SK-N-SH (cell line): Measurements from ENCODE around the gene DLK2. TPM values are rescaled to one million over a fixed set of nuclear protein-coding genes. Genes with fewer than 3 reads are reported as not detected.

Experiments used
- CTCF ChIA-PET: fragments of 300-600, 350-600 bp; formaldehyde crosslinking; extraction: SDS; loops from one replicate; lab custom pipeline; 2021; lab: Yijun Ruan, JAX
- POLR2A ChIA-PET: fragments of 350-600 bp; sonication (Branson Sonifier 250); formaldehyde crosslinking; extraction: SDS; loops from one replicate; lab custom pipeline; 2020; ENCODE audit warnings: antibody characterized with exemption, inconsistent platforms; lab: Yijun Ruan, JAX
- DNase-seq: peaks from one replicate; pipeline ENCODE4 v3.0.0; 2012
- H2AFZ ChIP-seq: fragments of 200-600 bp; sonication (generic); 2 replicates; pipeline ENCODE4 v1.8.1; 2016; ENCODE audit warnings: antibody characterized with exemption, mild to moderate bottlenecking, low read depth
- H3F3A ChIP-seq: fragments of 200-600 bp; sonication (generic); replicated peaks from 2 replicates; pipeline ENCODE3; 2016; ENCODE audit warnings: antibody characterized with exemption, mild to moderate bottlenecking; ENCODE audit not compliant: insufficient read depth
- H3K27ac ChIP-seq, 2 experiments: fragments of 200-500 bp in 1 of 2; fragments of 200-600 bp in 1 of 2; sonication (Bioruptor generic) in 1 of 2; sonication (generic), shearing (Covaris generic) in 1 of 2; 2 replicates each; pipeline versions ENCODE4 v1.5.1 to v1.6.1; 2014 to 2016; ENCODE audit warnings: low read depth in 2 of 2, inconsistent platforms in 1 of 2, low read length in 1 of 2, mild to moderate bottlenecking in 1 of 2, mixed read lengths in 1 of 2
- H3K27me3 ChIP-seq: fragments of 200-600 bp; sonication (generic), shearing (Covaris generic); 2 replicates; pipeline ENCODE4 v1.6.1; 2016; ENCODE audit warnings: mixed run types; ENCODE audit not compliant: insufficient read depth
- H3K36me3 ChIP-seq, 2 experiments: fragments of 200-500 bp in 1 of 2; fragments of 200-600 bp in 1 of 2; sonication (Bioruptor generic) in 1 of 2; sonication (generic) in 1 of 2; replicated peaks in 1 of 2; 2 replicates each; pipeline versions ENCODE3 to v1.5.1; 2014 to 2016; ENCODE audit warnings: low read length in 1 of 2, mild to moderate bottlenecking in 1 of 2; ENCODE audit not compliant: insufficient read depth in 2 of 2, control insufficient read depth in 1 of 2
- H3K4me1 ChIP-seq, 2 experiments: fragments of 200-500 bp in 1 of 2; fragments of 200-600 bp in 1 of 2; sonication (Bioruptor generic) in 1 of 2; sonication (generic), shearing (Covaris generic) in 1 of 2; 2 replicates each; pipeline versions ENCODE4 v1.5.1 to v1.6.1; 2014 to 2016; ENCODE audit warnings: low read depth in 1 of 2, low read length in 1 of 2, mixed run types in 1 of 2; ENCODE audit not compliant: insufficient read depth in 2 of 2, control insufficient read depth in 1 of 2
- H3K4me2 ChIP-seq: fragments of 200-600 bp; sonication (generic), shearing (Covaris generic); 2 replicates; pipeline ENCODE4 v1.6.1; 2017; ENCODE audit warnings: mixed run types
- H3K4me3 ChIP-seq, 2 experiments: fragments of 200-500 bp in 1 of 2; fragments of 200-600 bp in 1 of 2; sonication (Bioruptor generic) in 1 of 2; sonication (generic), shearing (Covaris generic) in 1 of 2; 2 replicates each; pipeline versions ENCODE4 v1.5.1 to v1.8.1; 2014 to 2016; ENCODE audit warnings: low read depth in 2 of 2, inconsistent platforms in 1 of 2, low read length in 1 of 2, mild to moderate bottlenecking in 1 of 2, mixed read lengths in 1 of 2, moderate library complexity in 1 of 2
- H3K79me2 ChIP-seq: fragments of 200-600 bp; sonication (generic); 2 replicates; pipeline ENCODE4 v1.8.1; 2017; ENCODE audit warnings: mild to moderate bottlenecking; ENCODE audit not compliant: insufficient read depth
- H3K9ac ChIP-seq: fragments of 200-600 bp; sonication (generic); 2 replicates; pipeline ENCODE4 v1.6.1; 2017; ENCODE audit warnings: mixed run types
- H3K9me2 ChIP-seq: fragments of 200-600 bp; sonication (generic); 2 replicates; pipeline ENCODE4 v1.6.1; 2017; ENCODE audit warnings: mixed run types
- H3K9me3 ChIP-seq: fragments of 200-600 bp; sonication (generic); 2 replicates; pipeline ENCODE4 v1.6.1; 2017; ENCODE audit warnings: mixed run types, mild to moderate bottlenecking, moderate library complexity
- H4K20me1 ChIP-seq: fragments of 200-600 bp; sonication (generic); 2 replicates; pipeline ENCODE4 v1.6.1; 2017; ENCODE audit warnings: mild to moderate bottlenecking, mixed run types; ENCODE audit not compliant: insufficient read depth
- CHD2 ChIP-seq: fragments of 150-350 bp; IDR thresholded peaks from 2 replicates; pipeline ENCODE4 v1.6.1; 2018; ENCODE audit warnings: low read length; ENCODE audit not compliant: partially characterized antibody
- ELF1 ChIP-seq: IDR thresholded peaks from 2 replicates; pipeline ENCODE4 v1.4.0; 2012
- EZH2phosphoT487 ChIP-seq: fragments of 200-600 bp; sonication (generic); IDR thresholded peaks from 2 replicates; pipeline ENCODE4 v1.6.1; 2017; ENCODE audit warnings: low read depth, mixed run types, mild to moderate bottlenecking, antibody characterized with exemption, moderate library complexity, borderline replicate concordance
- GATA2 ChIP-seq: sonication (generic); formaldehyde crosslinking; IDR thresholded peaks from 2 replicates; pipeline ENCODE4 v1.5.0; 2020; ENCODE audit warnings: mild to moderate bottlenecking, missing genetic modification reagents
- MXI1 ChIP-seq: IDR thresholded peaks from 2 replicates; pipeline ENCODE4 v1.6.1; 2012; ENCODE audit warnings: mild to moderate bottlenecking, low read depth, low read length, improper control_type of control experiment
- NFIC ChIP-seq: IDR thresholded peaks from 2 replicates; pipeline ENCODE4 v1.4.0; 2012; ENCODE audit warnings: borderline replicate concordance
- NRF1 ChIP-seq: IDR thresholded peaks from 2 replicates; pipeline ENCODE4 v1.6.1; 2012; ENCODE audit warnings: low read depth, mild to moderate bottlenecking, low read length
- PBX3 ChIP-seq: IDR thresholded peaks from 2 replicates; pipeline ENCODE4; 2012
- RAD21 ChIP-seq: IDR thresholded peaks from 2 replicates; pipeline ENCODE4 v1.6.1; 2012; ENCODE audit warnings: mild to moderate bottlenecking, low read length
- RCOR1 ChIP-seq: fragments of 150-350 bp; IDR thresholded peaks from 2 replicates; pipeline ENCODE4 v1.6.1; 2017; ENCODE audit warnings: antibody characterized with exemption, low read length
- WGBS: methylation state at CpG from one replicate; pipeline ENCODE4 v1.1.6; 2017; ENCODE audit warnings: low lambda C conversion rate; 5-methylcytosine and 5-hydroxymethylcytosine counted together
- polyA plus RNA-seq, 3 experiments: library from polyadenylated mRNA; depleted of rRNA; stranded (reverse); fragments of >200 nt; gene quantifications; 2 replicates each; pipeline ENCODE4 v1.2.3, GENCODE V29; 2012

DLK2 gene
- polyA plus RNA-seq, 1 of the 3 experiments (the other 2 are of a cell fraction): 3.9 TPM

GRCh38 chr6:43432009-43432945 lies 23.1 kb downstream of the DLK2 start:
- no peaks in the 10 kb centered on the region for H3K9me2 ChIP-seq
- no peaks in the 10 kb centered on the region for H3F3A ChIP-seq
- peaks cover 36% of the 10 kb centered on the region for H3K79me2 ChIP-seq
- ChIA-PET POLR2A (no interaction called here), CTCF (interaction anchor here (0.7 to 1.7 kb wide), 7 partner anchors 11 to 447 kb away, joined by 3 to 8 read pairs (median 4); no protein-coding TSS in a partner anchor)
- no peak overlapping the region for H2AFZ ChIP-seq
- TF ChIP-seq MXI1 (no peak), RAD21 (no peak), NRF1 (no peak), ELF1 (no peak), GATA2 (CRISPR knock-in tag) (no peak), CHD2 (no peak), PBX3 (no peak), NFIC (no peak), RCOR1 (no peak), EZH2phosphoT487 (no peak)
- peaks cover 7 to 22% of the 10 kb centered on the region in 2 experiments for H3K36me3 ChIP-seq
- H4K20me1 ChIP-seq: no peaks in the 10 kb centered on the region
- H3K27me3 ChIP-seq: no peaks in the 10 kb centered on the region
- DNase-seq: no peak
- H3K27ac ChIP-seq: no peak overlapping the region
- no peak overlapping the region for H3K4me3 ChIP-seq
- no peak overlapping the region for H3K9ac ChIP-seq
- peaks cover 0 to 23% of the 10 kb centered on the region in 2 experiments; a peak in 2 of 4 replicates for H3K4me1 ChIP-seq
- WGBS: 97% methylated on average over 7 of the region's 19 CpGs
- no peak overlapping the region for H3K4me2 ChIP-seq
- H3K9me3 ChIP-seq: no peaks in the 10 kb centered on the region

GRCh38 chr6:43428874-43429273 lies 26.5 kb downstream of the DLK2 start:
- Histone ChIP-seq H4K20me1 (no peaks in the 10 kb centered on the region), H3K9ac (peak overlapping the region; percentile 82; the same call in 1 of the 2 replicates), H3K4me1 (peaks cover 3 to 12% of the 10 kb centered on the region in 2 experiments; a peak in 3 of 4 replicates), H3K9me2 (no peaks in the 10 kb centered on the region), H3K4me3 (peak overlapping the region; percentile 83 to 88), H2AFZ (no peak overlapping the region), H3K79me2 (peaks cover 36% of the 10 kb centered on the region), H3K9me3 (no peaks in the 10 kb centered on the region), H3K27me3 (no peaks in the 10 kb centered on the region), H3K36me3 (peaks cover 7 to 20% of the 10 kb centered on the region in 2 experiments), H3F3A (peaks cover 3% of the 10 kb centered on the region), H3K4me2 (peak overlapping the region; percentile 85), H3K27ac (no peak overlapping the region)
- DNase-seq: no peak
- CTCF ChIA-PET: interaction anchor here (1.5 kb wide), 1 partner anchor 25 kb away, joined by 5 read pairs; no protein-coding TSS in a partner anchor
- POLR2A ChIA-PET: interaction anchor here (1.2 to 2.5 kb wide), 2 partner anchors 8 to 66 kb away, joined by 3 to 10 read pairs; no protein-coding TSS in a partner anchor
- no peak for TF ChIP-seq GATA2 (CRISPR knock-in tag)
- 98% methylated on average over 3 of the region's 3 CpGs for WGBS
